SU-DHL-6 (cell line): ENCODE data around the gene LCK.

ENCODE experiments used
- H2AFZ ChIP-seq: fragments of 200-600 bp; sonication (generic); 2 replicates; pipeline ENCODE4 v1.6.1; 2014; ENCODE audit warnings: low read depth, mild to moderate bottlenecking, moderate library complexity, mixed read lengths, antibody characterized with exemption, low read length; ENCODE audit not compliant: severe bottlenecking
- H3F3A ChIP-seq: fragments of 200-600 bp; shearing (Covaris generic); 2 replicates; pipeline ENCODE4 v1.6.0; 2016; ENCODE audit warnings: antibody characterized with exemption, mild to moderate bottlenecking; ENCODE audit not compliant: insufficient read depth
- H3K27ac ChIP-seq: fragments of 200-600 bp; sonication (generic); 2 replicates; pipeline ENCODE4 v1.5.1; 2016; ENCODE audit warnings: low read depth, mild to moderate bottlenecking, low read length, moderate library complexity, mixed read lengths
- H3K27me3 ChIP-seq: fragments of 200-600 bp; sonication (generic), shearing (Covaris generic); 2 replicates; pipeline ENCODE4 v1.6.0; 2014; ENCODE audit warnings: mild to moderate bottlenecking, low read length
- H3K36me3 ChIP-seq: fragments of 200-600 bp; sonication (generic); 2 replicates; pipeline ENCODE4 v1.6.1; 2014; ENCODE audit warnings: mild to moderate bottlenecking, low read length, mixed read lengths
- H3K4me2 ChIP-seq: fragments of 300-600, 200-600 bp; shearing (Covaris generic), sonication (generic); 2 replicates; pipeline ENCODE4 v1.6.0; 2014; ENCODE audit warnings: low read length, low read depth, mild to moderate bottlenecking; ENCODE audit not compliant: poor library complexity, severe bottlenecking
- H3K4me3 ChIP-seq: fragments of 200-600 bp; sonication (generic); 2 replicates; pipeline ENCODE4 v1.5.1; 2014; ENCODE audit warnings: antibody characterized with exemption, low read length, mild to moderate bottlenecking, mixed read lengths; ENCODE audit not compliant: insufficient read depth, poor library complexity, severe bottlenecking
- H3K79me2 ChIP-seq: fragments of 200-600 bp; sonication (generic); 2 replicates; pipeline ENCODE4 v1.6.1; 2014; ENCODE audit warnings: mild to moderate bottlenecking, low read length, moderate library complexity; ENCODE audit not compliant: insufficient read depth
- H3K9ac ChIP-seq: fragments of 200-600 bp; sonication (generic); 2 replicates; pipeline ENCODE4 v1.7.0; 2014; ENCODE audit warnings: mild to moderate bottlenecking, low read length
- H3K9me2 ChIP-seq: fragments of 200-600 bp; sonication (generic); replicated peaks from 2 replicates; pipeline ENCODE4 v1.6.1; 2014; ENCODE audit warnings: low read length; ENCODE audit not compliant: insufficient read depth
- H3K9me3 ChIP-seq: fragments of 200-600 bp; sonication (generic); 2 replicates; pipeline ENCODE4 v1.6.1; 2014; ENCODE audit warnings: low read length, mixed read lengths; ENCODE audit not compliant: insufficient read depth
- H4K20me1 ChIP-seq: fragments of 200-600 bp; sonication (generic); 2 replicates; pipeline ENCODE4 v1.6.1; 2014; ENCODE audit warnings: low read depth, mild to moderate bottlenecking, antibody characterized with exemption, low read length, moderate library complexity, mixed read lengths
- CTCF ChIP-seq: fragments of 200-600 bp; sonication (generic); IDR thresholded peaks from one replicate; pipeline ENCODE4 v1.5.1; 2017; ENCODE audit warnings: antibody characterized with exemption, mild to moderate bottlenecking, low read length, moderate library complexity; ENCODE audit not compliant: insufficient read depth, poor library complexity, severe bottlenecking
- EZH2phosphoT487 ChIP-seq: fragments of 200-600 bp; sonication (generic), shearing (Covaris generic); conservative IDR thresholded peaks from 2 replicates; pipeline ENCODE4 v1.6.1; 2018; ENCODE audit warnings: mild to moderate bottlenecking, antibody characterized with exemption, low read length, moderate library complexity, mixed read lengths

Gene LCK

GRCh38 chr1:32247452-32247851, 3.6 kb upstream of the LCK start:
- no peak overlapping the region for H2AFZ ChIP-seq
- no peak for TF ChIP-seq EZH2phosphoT487
- H3K36me3 ChIP-seq: no peaks in the 10 kb centered on the region
- H3K27ac ChIP-seq: no peak overlapping the region
- H3K9me3 ChIP-seq: no peaks in the 10 kb centered on the region
- peaks cover 49% of the 10 kb centered on the region for H3F3A ChIP-seq
- no peak overlapping the region for H3K4me3 ChIP-seq
- no peak overlapping the region for H3K4me2 ChIP-seq
- no peaks in the 10 kb centered on the region for H4K20me1 ChIP-seq
- H3K79me2 ChIP-seq: peaks cover 13% of the 10 kb centered on the region
- H3K9ac ChIP-seq: no peak overlapping the region
- no peaks in the 10 kb centered on the region for H3K9me2 ChIP-seq
- H3K27me3 ChIP-seq: no peaks in the 10 kb centered on the region

GRCh38 chr1:32247983-32248889, 2.8 kb upstream of the LCK start:
- no peak overlapping the region for H2AFZ ChIP-seq
- H3K9me3 ChIP-seq: no peaks in the 10 kb centered on the region
- H3K27ac ChIP-seq: peak overlapping the region; percentile 99
- TF ChIP-seq EZH2phosphoT487 (no peak), CTCF (peak; percentile 74)
- peaks cover 16% of the 10 kb centered on the region for H3K79me2 ChIP-seq
- H4K20me1 ChIP-seq: no peaks in the 10 kb centered on the region
- no peaks in the 10 kb centered on the region for H3K27me3 ChIP-seq
- no peak overlapping the region for H3K4me3 ChIP-seq
- no peaks in the 10 kb centered on the region for H3K9me2 ChIP-seq
- H3K4me2 ChIP-seq: peak overlapping the region; percentile 84
- peaks cover 53% of the 10 kb centered on the region for H3F3A ChIP-seq
- no peaks in the 10 kb centered on the region for H3K36me3 ChIP-seq
- peak overlapping the region; percentile 25; the same call in 1 of the 2 replicates for H3K9ac ChIP-seq

- Histone ChIP-seq H3K4me2 (peak overlapping the region; percentile 84), H3K9me2 (no peaks in the 10 kb centered on the region), H3K79me2 (peaks cover 18% of the 10 kb centered on the region), H2AFZ (no peak overlapping the region), H3K27me3 (no peaks in the 10 kb centered on the region), H3F3A (peaks cover 71% of the 10 kb centered on the region), H3K9ac (peak overlapping the region; percentile 81), H3K4me3 (peak overlapping the region; percentile 48), H4K20me1 (no peaks in the 10 kb centered on the region), H3K9me3 (no peaks in the 10 kb centered on the region), H3K36me3 (no peaks in the 10 kb centered on the region), H3K27ac (peak overlapping the region; percentile 99)
- TF ChIP-seq EZH2phosphoT487 (no peak), CTCF (no peak)
Measured at GRCh38 chr1:32249831-32250525, 1.1 kb upstream of the LCK start.
